ENCODE measurements around the gene IDE.
A peak's percentile ranks its signal among the peaks of the same experiment; 100 is the strongest.

The IDE gene

GRCh38 chr10:92598321-92598720 lies 24.4 kb upstream of the IDE start:
- H3K4me2 ChIP-seq (ENCODE audit: insufficient read depth, low read length) = peak overlapping the region; percentile 86; the same call in 1 of the 2 replicates

GRCh38 chr10:92595505-92595904 lies 21.6 kb upstream of the IDE start:
- Histone ChIP-seq H3K79me2 (ENCODE audit: insufficient read depth, low read length) (peaks cover 87% of the 10 kb centered on the region), H3K9ac (ENCODE audit: low read depth, low read length) (peak overlapping the region; percentile 80), H3K4me2 (ENCODE audit: insufficient read depth, low read length) (peak overlapping the region; percentile 86), H3K27me3 (ENCODE audit: insufficient read depth, low read length, poor library complexity) (no peaks in the 10 kb centered on the region), H4K20me1 (ENCODE audit: insufficient read depth, low read length) (peaks cover 51% of the 10 kb centered on the region), H2AFZ (ENCODE audit: low read depth, low read length) (no peak overlapping the region), H3K4me3 (ENCODE audit: low read depth in 1 of 2, low read length in 2 of 2) (peak overlapping the region; percentile 38 to 66; a peak in 3 of 4 replicates), H3K9me3 (ENCODE audit: insufficient read depth, low read length, severe bottlenecking) (no peaks in the 10 kb centered on the region), H3K36me3 (ENCODE audit: insufficient read depth, low read length) (peaks cover 24% of the 10 kb centered on the region), H3K4me1 (ENCODE audit: insufficient read depth, low read length) (peaks cover 71% of the 10 kb centered on the region), H3K27ac (ENCODE audit: low read length) (no peak overlapping the region)
- no peak for DNase-seq
- TF ChIP-seq EZH2 (IDR thresholded peaks at IDR 0.05; ENCODE audit: borderline replicate concordance, low read depth, low read length, severe bottlenecking) (no peak), CTCF (IDR thresholded peaks at IDR 0.05; ENCODE audit: borderline replicate concordance, extremely low read depth, low read length, poor library complexity, severe bottlenecking) (no peak)
- ATAC-seq (ENCODE audit: insufficient read depth, low read depth) = no peak

More at GRCh38 chr10:92598321-92598720, 24.4 kb upstream of the IDE start:
- ATAC-seq (ENCODE audit: insufficient read depth, low read depth) (no peak), DNase-seq (no peak)
- Histone ChIP-seq H4K20me1 (ENCODE audit: insufficient read depth, low read length) (peaks cover 75% of the 10 kb centered on the region), H3K27me3 (ENCODE audit: insufficient read depth, low read length, poor library complexity) (no peaks in the 10 kb centered on the region), H3K4me3 (ENCODE audit: low read depth in 1 of 2, low read length in 2 of 2) (no peak overlapping the region), H3K4me1 (ENCODE audit: insufficient read depth, low read length) (peaks cover 72% of the 10 kb centered on the region), H3K36me3 (ENCODE audit: insufficient read depth, low read length) (peaks cover 24% of the 10 kb centered on the region), H3K79me2 (ENCODE audit: insufficient read depth, low read length) (peaks cover 100% of the 10 kb centered on the region), H3K27ac (ENCODE audit: low read length) (no peak overlapping the region), H3K9me3 (ENCODE audit: insufficient read depth, low read length, severe bottlenecking) (no peaks in the 10 kb centered on the region), H3K9ac (ENCODE audit: low read depth, low read length) (no peak overlapping the region; the same call in 1 of the 2 replicates), H2AFZ (ENCODE audit: low read depth, low read length) (no peak overlapping the region)
- TF ChIP-seq EZH2 (IDR thresholded peaks at IDR 0.05; ENCODE audit: borderline replicate concordance, low read depth, low read length, severe bottlenecking) (no peak), CTCF (IDR thresholded peaks at IDR 0.05; ENCODE audit: borderline replicate concordance, extremely low read depth, low read length, poor library complexity, severe bottlenecking) (no peak)

DNA sequence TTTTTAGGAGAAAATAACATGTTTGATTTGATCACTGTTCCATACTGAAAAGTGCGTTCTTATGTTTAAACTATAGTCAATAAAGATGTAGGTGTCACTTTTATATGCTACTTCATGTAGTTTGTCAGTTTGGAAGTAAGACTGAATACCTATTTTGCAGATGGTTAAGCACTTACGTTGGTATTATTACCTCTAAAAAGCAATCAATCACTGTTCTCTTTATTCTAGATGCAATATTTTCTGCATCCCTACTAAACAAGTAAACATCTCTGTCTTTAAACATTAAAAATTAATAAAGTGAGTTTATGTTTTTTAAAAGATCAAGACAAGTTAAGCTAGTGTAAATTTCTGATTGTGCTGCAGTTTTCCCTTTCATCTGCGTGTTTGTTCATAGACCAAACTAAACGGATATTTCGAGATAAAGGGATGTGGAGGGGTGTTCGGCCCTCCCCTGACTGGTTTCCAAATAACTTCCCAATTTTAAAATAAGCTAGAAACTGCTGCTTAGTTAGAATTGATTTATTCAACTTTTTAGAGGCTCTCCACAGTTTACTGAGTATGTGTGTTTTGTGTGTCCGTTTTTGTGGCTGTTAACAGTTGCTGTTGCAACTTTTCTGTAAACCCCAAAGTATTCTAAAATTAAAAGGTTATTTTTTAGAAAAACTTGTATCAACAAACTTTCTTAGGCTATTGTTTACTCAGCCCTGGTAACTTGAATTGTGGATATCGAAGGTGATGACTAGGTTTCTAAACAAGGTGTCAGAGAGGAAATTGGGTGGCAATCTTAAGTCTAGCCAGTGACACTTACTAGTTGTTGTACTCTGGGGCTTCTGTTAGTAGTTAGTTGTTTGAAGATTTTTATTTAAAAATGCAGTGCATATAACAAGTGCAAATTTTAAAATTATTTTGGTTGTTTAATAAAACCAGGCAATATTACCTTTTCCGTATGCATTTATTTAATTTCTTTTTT lies 20.0 kb upstream of the IDE start:
- peak overlapping the region; percentile 88 for H3K27ac ChIP-seq (ENCODE audit: low read length)
- H3K4me2 ChIP-seq (ENCODE audit: insufficient read depth, low read length) = peak overlapping the region; percentile 86
- peaks cover 63% of the 10 kb centered on the region for H3K4me1 ChIP-seq (ENCODE audit: insufficient read depth, low read length)
- peak overlapping the region; percentile 38 to 66 for H3K4me3 ChIP-seq (ENCODE audit: low read depth in 1 of 2, low read length in 2 of 2)
- H3K36me3 ChIP-seq (ENCODE audit: insufficient read depth, low read length) = peaks cover 19% of the 10 kb centered on the region
- H3K27me3 ChIP-seq (ENCODE audit: insufficient read depth, low read length, poor library complexity) = no peaks in the 10 kb centered on the region
- DNase-seq (no peak), ATAC-seq (ENCODE audit: insufficient read depth, low read depth) (no peak)
- H4K20me1 ChIP-seq (ENCODE audit: insufficient read depth, low read length) = peaks cover 44% of the 10 kb centered on the region
- TF ChIP-seq EZH2 (IDR thresholded peaks at IDR 0.05; ENCODE audit: borderline replicate concordance, low read depth, low read length, severe bottlenecking) (no peak), CTCF (IDR thresholded peaks at IDR 0.05; ENCODE audit: borderline replicate concordance, extremely low read depth, low read length, poor library complexity, severe bottlenecking) (no peak)
- peak overlapping the region; percentile 80 for H3K9ac ChIP-seq (ENCODE audit: low read depth, low read length)
- H2AFZ ChIP-seq (ENCODE audit: low read depth, low read length) = peak overlapping the region; percentile 92
- no peaks in the 10 kb centered on the region for H3K9me3 ChIP-seq (ENCODE audit: insufficient read depth, low read length, severe bottlenecking)
- peaks cover 71% of the 10 kb centered on the region for H3K79me2 ChIP-seq (ENCODE audit: insufficient read depth, low read length)

Measured in DND-41 (cell line).